ENCODE data around the gene L1TD1.

DNA sequence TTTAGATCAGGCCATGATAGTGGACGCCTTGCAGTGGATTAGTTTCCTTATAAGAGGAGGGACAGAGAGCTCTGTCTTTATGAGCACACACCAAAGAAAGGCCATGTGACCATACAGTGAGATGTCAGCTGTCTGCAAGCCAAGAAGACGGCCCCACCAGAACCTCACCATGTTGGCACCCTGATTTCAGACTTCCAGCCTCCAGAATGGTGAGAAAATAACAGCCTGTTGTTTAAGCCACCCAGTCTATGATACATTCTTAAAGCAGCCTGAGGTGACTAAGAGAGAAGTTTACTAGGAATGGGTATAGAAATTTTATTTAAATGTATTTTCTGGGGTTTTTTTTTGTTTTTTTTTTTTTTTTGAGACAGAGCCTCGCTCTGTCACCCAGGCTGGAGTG lies 29.5 kb downstream of the L1TD1 start:
- TF ChIP-seq CTCF (conservative IDR thresholded peaks at IDR 0.05 in 1 of 2, IDR thresholded peaks at IDR 0.05 in 1 of 2; ENCODE audit: low read depth in 1 of 2, low read length in 2 of 2) (no peak), EZH2 (IDR thresholded peaks at IDR 0.05; ENCODE audit: low read length, missing control alignments) (no peak)

All from fibroblast of lung (primary cell).